Esophagus squamous epithelium (tissue), 5 donors: ENCODE data around the gene ATP1B3. TPM values are rescaled to one million over a fixed set of nuclear protein-coding genes. Genes with fewer than 3 reads are reported as not detected.

ENCODE experiments used
- DNase-seq: peaks from one replicate; lab custom pipeline; 2025; lab: John Stamatoyannopoulos, UW
- H3K27ac ChIP-seq, 4 donors: fragments of 200-600 bp; sonication (generic); one replicate each; pipeline ENCODE4 v1.5.1; 2016 to 2019; ENCODE audit warnings: mild to moderate bottlenecking in 1 of 4
- H3K27me3 ChIP-seq, 4 donors: fragments of 200-600 bp; sonication (generic); 1 replicate in 3 of 4; 2 replicates in 1 of 4; pipeline versions ENCODE4 v1.5.1 to v1.6.0; 2017 to 2021; ENCODE audit warnings: antibody characterized with exemption in 1 of 4
- H3K36me3 ChIP-seq, 3 donors: fragments of 200-600 bp; sonication (generic); one replicate each; pipeline ENCODE4 v1.5.1; 2016 to 2019
- H3K4me1 ChIP-seq, 3 donors: fragments of 200-600 bp; sonication (generic); one replicate each; pipeline ENCODE4 v1.5.1; 2017 to 2019
- H3K4me3 ChIP-seq, 4 donors: fragments of 200-600 bp; sonication (generic); 1 replicate in 3 of 4; 2 replicates in 1 of 4; pipeline ENCODE4 v1.5.1; 2016 to 2019; ENCODE audit warnings: mild to moderate bottlenecking in 2 of 4, moderate library complexity in 1 of 4
- H3K9me3 ChIP-seq, 3 donors: fragments of 200-600 bp; sonication (generic); one replicate each; pipeline ENCODE4 v1.5.1; 2016 to 2019
- CTCF ChIP-seq, 6 experiments: fragments of 450-650 bp in 4 of 6; fragments of 200-600 bp in 2 of 6; sonication (generic) in 2 of 6; IDR thresholded peaks; one replicate each; pipeline ENCODE4 v1.5.1; 2016 to 2019; ENCODE audit warnings: antibody characterized with exemption in 6 of 6, mild to moderate bottlenecking in 4 of 6, moderate library complexity in 4 of 6
- POLR2A ChIP-seq, 4 donors: fragments of 450-650 bp; IDR thresholded peaks; one replicate each; pipeline ENCODE4 v1.6.1; 2017; ENCODE audit warnings: antibody characterized with exemption in 4 of 4, mild to moderate bottlenecking in 4 of 4, moderate library complexity in 3 of 4
- WGBS, 2 donors: methylation state at CpG; one replicate each; pipeline ENCODE4 v1.1.5; 2018; 5-methylcytosine and 5-hydroxymethylcytosine counted together
- intact Hi-C: fragments of 100-400 bp; cut with DNase I; formaldehyde crosslinking; loops from one replicate; pipeline ENCODE4 v1.15.0; 2022
- total RNA-seq, 4 donors: library from RNA; depleted of rRNA; stranded (reverse); fragments of >200 nt; gene quantifications; one replicate each; pipeline ENCODE4 v1.1.0, GENCODE V29; 2016
- donor health status: DM: yes; HTN: yes; CAD: no.

ATP1B3 gene
- total RNA-seq, 4 donors from 2014 or later, result 61.0 to 160 (median 126) TPM

GRCh38 chr3:141875893-141876380 is 506 bp upstream of the ATP1B3 start:
- Histone ChIP-seq H3K4me3 (peak overlapping the region; percentile 86 to 98 (median 94)), H3K27ac (peak overlapping the region; percentile 98 to 100 (median 100)), H3K4me1 (peaks cover 15 to 48% (median 16%) of the 10 kb centered on the region in 3 donors), H3K27me3 (no peaks in the 10 kb centered on the region), H3K9me3 (no peaks in the 10 kb centered on the region), H3K36me3 (no peaks in the 10 kb centered on the region)
- peak in 3 of 4 donors; percentile 30 to 49 (median 30) for TF ChIP-seq POLR2A (IDR thresholded peaks at IDR 0.05)
- TF ChIP-seq CTCF (IDR thresholded peaks at IDR 0.05), result no peak
- intact Hi-C loops, result loop anchor here (2.0 kb wide), 1 partner anchor 137 kb away; the partner anchor contains the start of gene RNF7
- WGBS, 2 donors, result 0 to 1% methylated on average over 18 to 25 of the region's 42 CpGs
- no peak for DNase-seq

GRCh38 chr3:141876891-141877621 is 613 bp downstream of the ATP1B3 start:
- Histone ChIP-seq H3K4me3 (peak overlapping the region; percentile 86 to 98 (median 94)), H3K4me1 (peaks cover 16 to 59% (median 23%) of the 10 kb centered on the region in 3 donors), H3K36me3 (no peaks in the 10 kb centered on the region), H3K9me3 (no peaks in the 10 kb centered on the region), H3K27ac (peak overlapping the region; percentile 98 to 100 (median 100)), H3K27me3 (no peaks in the 10 kb centered on the region)
- 0 to 1% methylated on average over 8 to 9 of the region's 76 CpGs for WGBS, 2 donors
- no peak for DNase-seq
- intact Hi-C loops, result loop anchor here (2.0 kb wide), 1 partner anchor 138 kb away; the partner anchor contains the start of gene RNF7
- TF ChIP-seq CTCF (IDR thresholded peaks at IDR 0.05), result no peak
- TF ChIP-seq POLR2A (IDR thresholded peaks at IDR 0.05), result peak in 2 of 4 donors; percentile 22 to 23

- intact Hi-C loops, result loop anchor here (2.0 kb wide), 1 partner anchor 139 kb away; the partner anchor contains the start of gene RNF7
- Histone ChIP-seq H3K27ac (peak overlapping the region; percentile 38 to 100 (median 99)), H3K9me3 (no peaks in the 10 kb centered on the region), H3K36me3 (peaks cover 0 to 6% (median 0%) of the 10 kb centered on the region in 3 donors), H3K4me1 (peaks cover 16 to 68% (median 23%) of the 10 kb centered on the region in 3 donors), H3K27me3 (no peaks in the 10 kb centered on the region), H3K4me3 (peak overlapping the region; percentile 86 to 98 (median 94))
- TF ChIP-seq CTCF (IDR thresholded peaks at IDR 0.05) (no peak), POLR2A (IDR thresholded peaks at IDR 0.05) (no peak)
- 12 to 14% methylated on average over 3 of the region's 3 CpGs for WGBS, 2 donors
- no peak for DNase-seq
These were observed 1.5 kb downstream of the ATP1B3 start for GRCh38 chr3:141877911-141878310.

GRCh38 chr3:141878326-141878725 is 1.9 kb downstream of the ATP1B3 start:
- Histone ChIP-seq H3K4me1 (peaks cover 16 to 72% (median 23%) of the 10 kb centered on the region in 3 donors), H3K9me3 (no peaks in the 10 kb centered on the region), H3K27me3 (no peaks in the 10 kb centered on the region), H3K27ac (peak overlapping the region; percentile 38 to 100 (median 99)), H3K36me3 (peaks cover 0 to 8% (median 0%) of the 10 kb centered on the region in 3 donors), H3K4me3 (peak overlapping the region; percentile 86 to 98 (median 94))
- intact Hi-C loops, result no loop called here
- WGBS, 2 donors, result 14 to 23% methylated on average over 1 of the region's 1 CpG
- no peak for DNase-seq
- TF ChIP-seq POLR2A (IDR thresholded peaks at IDR 0.05), result no peak
- TF ChIP-seq CTCF (IDR thresholded peaks at IDR 0.05), result no peak

GRCh38 chr3:141878817-141879216 is 2.4 kb downstream of the ATP1B3 start:
- Histone ChIP-seq H3K36me3 (peaks cover 0 to 8% (median 0%) of the 10 kb centered on the region in 3 donors), H3K4me3 (peak overlapping the region; percentile 86 to 98 (median 94)), H3K9me3 (no peaks in the 10 kb centered on the region), H3K4me1 (peaks cover 16 to 77% (median 25%) of the 10 kb centered on the region in 3 donors), H3K27me3 (no peaks in the 10 kb centered on the region), H3K27ac (peak overlapping the region in 3 of 4 donors; percentile 16 to 100 (median 38))
- 39 to 46% methylated on average over 2 of the region's 2 CpGs for WGBS, 2 donors
- intact Hi-C loops, result no loop called here
- TF ChIP-seq CTCF (IDR thresholded peaks at IDR 0.05) (no peak), POLR2A (IDR thresholded peaks at IDR 0.05) (no peak)
- no peak for DNase-seq
